GM10248 (cell line): Measurements from ENCODE around the gene TUT1.
"Not testable (repeated sequence)": the region's sequence is repeated elsewhere in the genome, so short reads cannot be mapped to it uniquely, and the experiment has no call there.

ENCODE experiments used
- CTCF ChIA-PET: fragments of 300-600 bp; sonication (Branson Sonifier 250); formaldehyde crosslinking; extraction: SDS; loops from one replicate; lab custom pipeline; 2021; ENCODE audit warnings: antibody characterized with exemption; lab: Yijun Ruan, JAX
- POLR2A ChIA-PET: fragments of 350-650 bp; sonication (Branson Sonifier 250); formaldehyde crosslinking; extraction: SDS; loops from one replicate; lab custom pipeline; 2020; ENCODE audit warnings: antibody characterized with exemption; lab: Yijun Ruan, JAX
- DNase-seq: peaks from one replicate; pipeline ENCODE4 v3.0.0; 2012; ENCODE audit errors: extremely low spot score
- CTCF ChIP-seq: IDR thresholded peaks from 2 replicates; pipeline ENCODE4 v1.5.1; 2012; ENCODE audit warnings: mild to moderate bottlenecking, low read depth; ENCODE audit errors: extremely low read depth, missing control alignments, control extremely low read depth

TUT1 gene

GRCh38 chr11:62593434-62594044 lies 2.2 kb upstream of the TUT1 start:
- ChIA-PET CTCF (interaction anchor here (0.9 to 4.1 kb wide), 13 partner anchors 7 to 177 kb away, joined by 3 to 50 read pairs (median 4); partner anchors contain the start of genes B3GAT3, EML3, LRRN4CL and MTA2), POLR2A (interaction anchor here (0.7 to 3.9 kb wide), 7 partner anchors 7 to 134 kb away, joined by 3 to 87 read pairs (median 15); partner anchors contain the start of genes C11orf98, CSKMT, EEF1G and EML3)
- peak; percentile 45 for TF ChIP-seq CTCF
- peak; percentile 67 for DNase-seq

- DNase-seq, result no peak
- no peak for TF ChIP-seq CTCF
- ChIA-PET CTCF (interaction anchor here (1.0 to 4.1 kb wide), 17 partner anchors 8 to 193 kb away, joined by 3 to 50 read pairs (median 5); partner anchors contain the start of genes EML3, LRRN4CL, MTA2 and POLR2G), POLR2A (interaction anchor here (0.5 to 3.9 kb wide), 13 partner anchors 8 to 195 kb away, joined by 3 to 87 read pairs (median 10); partner anchors contain the start of genes C11orf98, CSKMT, EEF1G and EML3)
Observed at GRCh38 chr11:62592989-62593421, 1.7 kb upstream of the TUT1 start.

- TF ChIP-seq CTCF, result no peak
- ChIA-PET CTCF (interaction anchor here (0.9 to 4.1 kb wide), 31 partner anchors 9 to 197 kb away, joined by 3 to 50 read pairs (median 4); partner anchors contain the start of genes B3GAT3, EML3, LRRN4CL and MTA2), POLR2A (interaction anchor here (0.5 to 3.9 kb wide), 38 partner anchors 8 to 292 kb away, joined by 3 to 87 read pairs (median 6); partner anchors contain the start of genes B3GAT3, C11orf98, CSKMT and EEF1G)
- no peak for DNase-seq
Observed at GRCh38 chr11:62592146-62592815, 958 bp upstream of the TUT1 start.

GRCh38 chr11:62588966-62589637 lies 2.2 kb downstream of the TUT1 start:
- DNase-seq, result no peak
- ChIA-PET POLR2A (interaction anchor here (1.1 to 1.2 kb wide), 2 partner anchors 10 to 76 kb away, joined by 3 to 4 read pairs; partner anchors contain the start of genes C11orf98 and CSKMT), CTCF (interaction anchor here (1.1 to 4.1 kb wide), 4 partner anchors 11 to 165 kb away, joined by 4 to 22 read pairs (median 5); partner anchors contain the start of gene MTA2)
- peak; percentile 4 for TF ChIP-seq CTCF

- not testable (repeated sequence) for DNase-seq
- CTCF ChIA-PET, result interaction anchor here (1.0 to 2.0 kb wide), 4 partner anchors 11 to 191 kb away, joined by 3 to 11 read pairs (median 4); partner anchors contain the start of gene EEF1G
- POLR2A ChIA-PET, result interaction anchor here (0.8 to 1.1 kb wide), 2 partner anchors 9 to 12 kb away, joined by 3 read pairs; partner anchors contain the start of gene EEF1G
Observed at GRCh38 chr11:62585356-62585755, 6.0 kb downstream of the TUT1 start.

GRCh38 chr11:62581735-62582134 lies 9.6 kb downstream of the TUT1 start:
- POLR2A ChIA-PET, result interaction anchor here (2.0 kb wide), 1 partner anchor 10 kb away, joined by 12 read pairs; the partner anchor contains the start of gene TUT1
- CTCF ChIA-PET, result interaction anchor here (1.3 kb wide), 1 partner anchor 38 kb away, joined by 4 read pairs; no protein-coding TSS in a partner anchor
- not testable (repeated sequence) for DNase-seq
